ENCODE data around the gene KCNK1. TPM values are rescaled to one million over a fixed set of nuclear protein-coding genes. Genes with fewer than 3 reads are reported as not detected.

The KCNK1 gene
- total RNA-seq, 1 experiment from 2014 or later = 0.53 TPM

GRCh38 chr1:233651563-233652233, 37.8 kb downstream of the KCNK1 start:
- no peak for DNase-seq
- H3K27me3 ChIP-seq = peaks cover 8% of the 10 kb centered on the region; the same call in 1 of the 2 replicates
- no peaks in the 10 kb centered on the region for H3K9me3 ChIP-seq
- no peak overlapping the region for H3K4me3 ChIP-seq
- no peaks in the 10 kb centered on the region for H3K36me3 ChIP-seq

GRCh38 chr1:233652526-233652925, 38.6 kb downstream of the KCNK1 start:
- no peaks in the 10 kb centered on the region for H3K9me3 ChIP-seq
- no peak for DNase-seq

GRCh38 chr1:233654658-233655280, 40.9 kb downstream of the KCNK1 start:
- Histone ChIP-seq H3K4me3 (no peak overlapping the region), H3K27me3 (peaks cover 5% of the 10 kb centered on the region; the same call in 1 of the 2 replicates), H3K36me3 (no peaks in the 10 kb centered on the region), H3K9me3 (no peaks in the 10 kb centered on the region)
- DNase-seq = no peak

More at GRCh38 chr1:233652526-233652925, 38.6 kb downstream of the KCNK1 start:
- Histone ChIP-seq H3K4me3 (no peak overlapping the region), H3K36me3 (no peaks in the 10 kb centered on the region), H3K27me3 (peaks cover 8% of the 10 kb centered on the region; the same call in 1 of the 2 replicates)

DNA sequence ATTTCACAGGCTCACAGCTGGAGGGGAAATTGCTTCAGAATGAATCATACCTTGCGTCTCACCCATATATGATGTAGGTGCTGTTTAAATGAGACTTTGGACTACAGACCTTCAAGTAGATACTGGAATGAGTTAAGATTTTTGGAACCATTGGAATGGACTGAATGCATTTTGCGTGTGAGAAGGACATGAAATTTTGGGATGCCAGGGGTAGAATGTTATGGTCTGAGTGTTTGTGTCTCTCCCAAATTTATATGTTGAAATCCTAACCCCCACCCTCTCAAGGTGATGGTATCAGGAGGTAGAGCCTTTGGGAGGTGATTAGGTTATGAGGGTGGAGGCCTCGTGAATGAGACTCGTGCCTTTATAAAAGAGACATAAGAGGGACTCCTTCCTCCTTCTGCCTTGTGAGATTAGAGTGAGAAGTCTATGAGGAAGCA, 41.4 kb downstream of the KCNK1 start:
- peaks cover 3% of the 10 kb centered on the region; the same call in 1 of the 2 replicates for H3K27me3 ChIP-seq
- no peaks in the 10 kb centered on the region for H3K9me3 ChIP-seq
- H3K4me3 ChIP-seq = no peak overlapping the region
- no peak for DNase-seq
- no peaks in the 10 kb centered on the region for H3K36me3 ChIP-seq

- Histone ChIP-seq H3K27me3 (peaks cover 3% of the 10 kb centered on the region; the same call in 1 of the 2 replicates), H3K9me3 (no peaks in the 10 kb centered on the region), H3K4me3 (no peak overlapping the region), H3K36me3 (no peaks in the 10 kb centered on the region)
- DNase-seq = no peak
Observed at GRCh38 chr1:233656032-233656635, 42.2 kb downstream of the KCNK1 start.

DNA sequence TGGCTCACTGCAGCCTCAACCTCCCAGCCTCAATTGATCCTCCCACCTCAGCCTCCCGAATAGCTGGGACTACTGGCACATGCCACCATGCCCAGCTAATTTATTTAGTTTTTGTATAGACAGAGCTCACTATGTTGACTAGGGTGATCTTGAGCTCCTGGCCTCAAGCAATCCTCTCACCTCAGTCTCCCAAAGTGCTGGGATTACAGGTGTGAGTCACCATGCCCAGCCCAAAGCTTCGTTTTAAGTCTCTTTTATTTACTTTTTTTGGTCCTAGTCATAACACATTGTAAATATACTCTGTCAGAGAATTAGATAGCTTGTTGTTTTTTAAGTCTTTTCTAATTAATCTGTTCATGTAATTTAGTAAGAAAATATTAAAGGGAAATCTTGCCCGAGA, 42.8 kb downstream of the KCNK1 start:
- Histone ChIP-seq H3K36me3 (no peaks in the 10 kb centered on the region), H3K27me3 (peaks cover 3% of the 10 kb centered on the region; the same call in 1 of the 2 replicates), H3K9me3 (no peaks in the 10 kb centered on the region), H3K4me3 (no peak overlapping the region)
- no peak for DNase-seq

- Histone ChIP-seq H3K36me3 (no peaks in the 10 kb centered on the region), H3K4me3 (no peak overlapping the region), H3K9me3 (no peaks in the 10 kb centered on the region), H3K27me3 (peaks cover 2% of the 10 kb centered on the region; the same call in 1 of the 2 replicates)
- DNase-seq = no peak
Observed at GRCh38 chr1:233657466-233657865, 43.6 kb downstream of the KCNK1 start.

DNA sequence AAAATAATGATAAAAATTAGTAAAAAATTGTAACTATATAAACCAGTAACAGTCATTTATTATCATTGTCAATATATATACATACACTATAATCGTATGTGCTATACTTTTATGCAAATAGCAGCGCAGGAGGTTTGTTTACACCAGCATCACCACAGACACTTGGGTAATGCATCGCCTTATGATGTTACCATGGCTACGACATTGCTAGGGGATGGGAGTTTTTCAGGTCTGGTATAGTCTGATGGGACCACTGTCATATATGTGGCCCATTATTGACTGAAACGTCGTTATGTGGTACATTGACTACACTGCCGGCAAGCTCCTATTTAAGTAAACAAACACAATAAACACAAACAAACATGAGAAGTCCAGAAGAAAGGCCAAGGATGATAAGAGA, 45.6 kb downstream of the KCNK1 start:
- Histone ChIP-seq H3K4me3 (no peak overlapping the region), H3K36me3 (no peaks in the 10 kb centered on the region), H3K9me3 (no peaks in the 10 kb centered on the region), H3K27me3 (no peaks in the 10 kb centered on the region)
- DNase-seq = no peak

DNA sequence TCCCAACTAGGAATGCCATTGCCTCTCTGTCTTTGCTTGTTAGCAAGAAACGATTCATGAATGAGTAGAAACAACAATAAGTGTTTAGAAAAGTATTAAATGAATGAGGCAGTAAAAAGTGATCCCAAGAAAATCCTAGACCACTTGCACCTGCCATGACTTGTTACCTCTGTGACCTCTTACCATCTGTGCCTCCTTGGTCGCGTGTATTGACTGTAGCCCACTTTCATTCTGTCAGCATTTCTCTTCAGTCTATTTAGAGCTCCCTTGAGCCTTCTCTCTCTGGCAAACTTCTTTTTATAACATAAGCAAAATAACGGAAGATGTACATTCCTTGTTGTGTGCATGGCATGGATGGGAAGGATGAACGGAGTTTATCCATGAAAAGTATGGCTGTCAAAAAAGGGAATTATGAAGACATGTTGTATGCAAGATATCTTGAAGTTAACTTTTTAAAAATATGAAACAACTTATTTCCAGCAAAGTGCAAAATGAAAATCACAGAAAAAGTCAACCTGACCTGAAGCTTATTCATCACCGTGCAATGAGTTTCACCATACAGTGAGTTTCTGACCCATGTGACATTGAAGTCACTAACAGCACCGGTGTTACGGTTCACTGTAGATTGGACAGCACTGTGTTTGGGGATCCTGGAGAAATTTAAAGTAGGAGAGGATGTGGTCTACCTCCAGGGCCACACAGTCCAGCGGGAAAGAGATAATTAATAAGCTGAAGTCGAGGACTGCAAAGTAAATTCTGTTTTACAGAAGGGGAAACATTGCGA, 47.7 kb downstream of the KCNK1 start:
- Histone ChIP-seq H3K9me3 (no peaks in the 10 kb centered on the region), H3K27me3 (no peaks in the 10 kb centered on the region), H3K36me3 (no peaks in the 10 kb centered on the region), H3K4me3 (no peak overlapping the region)
- DNase-seq = no peak

DNA sequence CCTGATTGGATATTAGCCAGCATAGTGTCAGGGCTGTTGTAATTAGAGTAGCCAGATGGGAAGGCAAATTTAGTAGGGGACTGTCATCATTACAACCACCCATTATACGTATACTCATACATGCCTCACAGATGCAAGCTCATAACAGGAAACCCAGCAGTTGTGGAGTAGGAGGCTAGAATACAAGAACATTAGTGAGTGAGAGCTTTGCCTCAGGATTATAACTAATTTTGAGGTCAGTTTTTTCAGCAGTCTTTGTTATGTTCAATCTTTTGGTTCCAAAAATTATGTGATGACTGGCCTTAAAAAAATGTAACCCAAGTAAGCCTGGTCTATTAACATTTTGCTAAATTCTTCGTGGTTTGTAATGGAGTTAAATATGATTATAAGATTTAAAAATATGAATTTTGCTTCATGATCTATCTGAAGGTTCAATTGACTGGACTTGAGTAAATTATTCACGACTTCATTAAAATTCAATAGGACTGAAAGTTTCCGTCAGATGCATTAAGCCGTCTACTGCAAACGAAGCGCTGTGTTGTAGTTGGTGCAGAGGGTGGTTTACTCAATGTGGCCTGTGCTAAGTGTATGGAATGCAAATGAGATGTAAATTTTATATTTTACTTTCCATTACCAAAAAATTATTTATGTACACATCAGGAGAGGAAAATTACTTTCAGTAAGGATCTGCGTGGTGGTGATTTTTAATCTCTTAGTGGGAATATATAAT, 48.8 kb downstream of the KCNK1 start:
- no peaks in the 10 kb centered on the region for H3K36me3 ChIP-seq
- no peaks in the 10 kb centered on the region for H3K9me3 ChIP-seq
- H3K27me3 ChIP-seq = no peaks in the 10 kb centered on the region
- H3K4me3 ChIP-seq = no peak overlapping the region
- no peak for DNase-seq

GRCh38 chr1:233664253-233664652, 50.3 kb downstream of the KCNK1 start:
- DNase-seq = peak; percentile 40

DNA sequence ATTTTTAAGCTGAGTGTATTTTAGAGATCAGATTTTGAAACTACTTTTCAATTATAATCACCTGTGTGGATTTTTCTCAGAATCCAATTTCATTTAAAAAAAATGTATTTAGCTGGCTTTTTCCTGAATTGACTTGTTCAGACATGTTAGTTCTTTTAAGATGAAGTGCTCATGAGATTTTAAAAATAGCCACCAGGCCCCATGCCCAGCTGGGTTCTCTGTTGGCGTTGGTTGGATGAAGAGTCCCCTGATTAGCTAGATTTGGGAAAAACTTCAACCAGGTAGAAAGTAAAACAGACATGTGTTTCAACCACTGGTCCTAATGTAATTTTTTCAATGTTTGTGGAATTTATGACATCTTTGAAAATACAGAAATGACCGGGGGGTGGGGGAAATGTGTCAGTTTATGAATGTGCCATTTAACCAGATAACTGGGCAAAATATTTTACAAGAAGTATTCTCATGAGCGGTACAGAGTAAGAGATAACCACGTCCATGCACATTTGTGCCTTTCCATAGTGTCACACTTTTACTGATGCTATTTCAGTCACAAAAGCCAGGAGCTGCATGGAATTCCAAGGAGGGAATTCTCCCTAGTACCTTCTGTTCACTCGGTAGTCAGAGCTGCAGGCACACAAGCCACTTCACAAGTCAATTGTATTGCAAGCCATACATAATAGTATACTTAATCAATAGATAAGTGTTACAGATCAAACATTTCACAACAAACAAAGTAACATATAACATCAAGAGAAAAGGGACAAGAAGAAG, 51.1 kb downstream of the KCNK1 start:
- Histone ChIP-seq H3K27me3 (no peaks in the 10 kb centered on the region), H3K4me3 (no peak overlapping the region), H3K9me3 (no peaks in the 10 kb centered on the region)

More at GRCh38 chr1:233664253-233664652, 50.3 kb downstream of the KCNK1 start:
- Histone ChIP-seq H3K27me3 (no peaks in the 10 kb centered on the region), H3K9me3 (no peaks in the 10 kb centered on the region), H3K36me3 (no peaks in the 10 kb centered on the region), H3K4me3 (no peak overlapping the region)

DNA sequence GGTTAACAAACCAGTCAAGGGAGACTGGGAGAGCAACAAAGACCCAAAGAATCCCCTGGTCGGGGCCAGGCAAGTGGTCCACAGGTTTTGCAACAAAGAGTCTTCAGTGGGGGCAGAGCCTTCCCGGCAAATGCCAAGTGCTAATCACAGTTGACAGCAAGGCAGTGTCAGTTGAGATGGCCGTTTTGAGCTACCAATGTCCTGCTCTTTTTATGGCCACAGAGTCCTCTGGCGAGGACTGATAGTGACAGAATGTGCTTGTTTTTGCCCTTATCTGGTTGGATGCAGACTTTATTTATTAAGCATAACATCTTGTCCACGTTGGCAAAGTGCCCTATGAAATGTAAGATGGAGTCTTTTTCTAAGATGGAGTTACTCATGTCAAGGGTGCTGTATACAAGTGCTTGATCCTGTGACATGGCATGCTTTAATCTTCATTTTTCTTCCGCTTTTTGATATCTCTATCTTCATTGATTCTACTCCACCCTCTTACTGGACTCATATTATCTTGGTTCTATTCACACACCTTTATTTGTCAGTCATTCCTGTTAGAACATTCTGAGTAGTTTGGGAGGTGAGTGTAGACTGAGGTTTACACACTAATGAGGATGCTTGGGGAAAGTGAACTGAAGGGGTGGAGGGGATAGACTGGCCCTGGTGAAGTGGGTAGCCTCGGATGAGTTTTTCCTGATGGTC, 51.8 kb downstream of the KCNK1 start:
- Histone ChIP-seq H3K27me3 (no peaks in the 10 kb centered on the region), H3K36me3 (no peaks in the 10 kb centered on the region), H3K9me3 (no peaks in the 10 kb centered on the region), H3K4me3 (no peak overlapping the region)
- DNase-seq = no peak

More for the DNA sequence above, 51.1 kb downstream of the KCNK1 start:
- no peak for DNase-seq
- no peaks in the 10 kb centered on the region for H3K36me3 ChIP-seq

GRCh38 chr1:233667741-233668140, 53.8 kb downstream of the KCNK1 start:
- Histone ChIP-seq H3K4me3 (no peak overlapping the region), H3K36me3 (no peaks in the 10 kb centered on the region), H3K9me3 (no peaks in the 10 kb centered on the region), H3K27me3 (no peaks in the 10 kb centered on the region)
- DNase-seq = no peak

DNA sequence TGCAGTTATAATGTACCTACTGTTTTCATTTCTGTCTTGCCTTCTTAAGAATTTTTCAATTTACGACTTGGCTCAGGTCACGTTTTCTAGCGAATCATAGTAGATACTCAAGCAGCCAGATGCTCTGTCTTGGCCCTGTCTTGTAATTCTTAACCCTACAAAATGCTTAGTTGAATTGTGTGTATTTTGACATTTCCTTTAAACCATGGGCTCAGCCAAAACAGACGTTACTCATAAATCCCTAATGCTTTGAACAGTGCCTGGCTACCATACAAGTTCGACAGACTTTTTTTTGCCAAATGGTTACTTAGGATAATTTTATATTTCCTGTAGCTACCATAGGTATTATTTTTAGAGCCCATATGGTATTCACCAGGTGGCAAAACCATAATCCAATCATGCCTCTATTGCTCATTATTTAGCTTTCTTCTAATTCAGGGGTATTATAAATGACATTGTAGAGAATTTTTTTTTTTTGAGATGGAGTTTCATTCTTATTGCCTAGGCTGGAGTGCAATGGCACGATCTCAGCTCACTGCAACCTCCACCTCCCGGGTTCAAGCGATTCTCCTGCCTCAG, 54.3 kb downstream of the KCNK1 start:
- H3K36me3 ChIP-seq = no peaks in the 10 kb centered on the region
- peak; percentile 52 for DNase-seq
- no peak overlapping the region for H3K4me3 ChIP-seq
- no peaks in the 10 kb centered on the region for H3K27me3 ChIP-seq
- H3K9me3 ChIP-seq = no peaks in the 10 kb centered on the region

Measured in MG63 (cell line).